IMR-90 (cell line): ENCODE data around the gene MRC1.

Experiments used
- NFE2L2 ChIP-seq: fragments of 150-350 bp; IDR thresholded peaks from 2 replicates; pipeline ENCODE4 v1.6.1; 2016; ENCODE audit warnings: low read depth, mild to moderate bottlenecking, low read length
- POLR2A ChIP-seq: IDR thresholded peaks from 2 replicates; pipeline ENCODE4 v1.6.1; 2012; ENCODE audit warnings: mild to moderate bottlenecking, low read depth, low read length
- RCOR1 ChIP-seq: IDR thresholded peaks from 2 replicates; pipeline ENCODE4 v1.6.1; 2012; ENCODE audit warnings: mild to moderate bottlenecking, low read length, improper control_type of control experiment; ENCODE audit not compliant: insufficient replicate concordance

- TF ChIP-seq POLR2A (no peak), NFE2L2 (no peak), RCOR1 (no peak)
Measured at GRCh38 chr10:17915181-17915580, 106.0 kb downstream of the MRC1 start.
